Measurements from ENCODE around the gene EMILIN1. TPM values are rescaled to one million over a fixed set of nuclear protein-coding genes. Genes with fewer than 3 reads are reported as not detected.

EMILIN1 gene
- total RNA-seq, 4 donors from 2014 or later, result 6.8 to 18.2 (median 11.3) TPM

DNA sequence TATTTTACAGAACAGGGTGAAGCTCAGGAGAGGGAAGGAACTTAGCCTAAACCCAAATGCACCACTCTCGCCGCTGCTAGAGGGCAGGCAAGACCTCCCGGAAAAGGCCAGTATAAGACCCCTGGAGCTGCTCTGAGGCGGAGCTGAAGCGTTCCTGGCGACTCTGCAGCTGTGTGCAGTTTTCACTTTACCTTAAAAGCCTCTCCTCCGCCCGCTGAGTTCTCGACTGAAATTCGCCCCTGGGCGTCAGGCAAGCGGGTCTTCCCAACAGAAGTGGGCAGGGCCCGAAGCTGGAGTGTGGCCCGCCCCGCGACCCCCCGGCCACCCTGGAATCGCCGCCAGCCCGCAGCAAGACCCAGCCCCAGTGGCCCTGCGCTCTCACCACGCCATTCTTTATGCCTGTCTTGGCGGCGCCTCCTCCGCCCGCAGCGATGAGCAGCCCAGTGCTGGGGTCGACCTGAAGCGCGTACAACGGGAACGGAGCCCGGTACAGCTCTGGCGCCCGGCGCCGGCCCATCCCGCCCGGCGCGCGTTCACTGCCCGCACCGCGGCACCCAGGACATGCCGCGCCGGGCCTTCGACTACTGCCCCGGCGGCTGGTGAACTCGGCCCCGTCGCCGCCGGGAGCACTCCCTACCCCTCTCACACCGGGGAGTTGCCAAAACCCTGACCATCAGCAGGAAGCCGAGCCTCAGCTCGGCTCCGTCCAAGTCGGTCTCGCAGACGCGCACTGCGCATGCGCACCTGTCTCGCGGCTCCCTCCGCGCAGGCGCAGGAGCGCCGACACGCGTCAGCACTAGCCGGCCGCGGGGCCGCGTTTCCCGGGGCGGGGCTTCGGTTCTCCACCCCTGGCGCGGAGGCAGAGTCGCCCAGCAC, 55.7 kb downstream of the EMILIN1 start, which contains the start of gene PREB:
TSS of gene PREB (minus strand) at position 732 of the 876 bp plus-strand sequence. CDS start at position 517, 215 bp downstream.
- in situ Hi-C loops (cut with MboI; ENCODE audit: low sequenced_read_pairs in 4 of 4), result no loop called here
- H3K4me1 ChIP-seq, result peaks cover 15 to 16% of the 10 kb centered on the region in 2 donors
- peak within 1 kb of the TSS; percentile 84 to 99 (median 96) for H3K27ac ChIP-seq
- peak; percentile 89 to 91 for ATAC-seq
- peaks cover 0 to 25% of the 10 kb centered on the region in 2 donors for H3K36me3 ChIP-seq
- H3K4me3 ChIP-seq, result peak within 1 kb of the TSS; percentile 79 to 100 (median 88)
- peak; percentile 88 to 95 for DNase-seq
- intact Hi-C loops (cut with DNase I; ENCODE audit: low total_unique reads), result loop anchor here (1.0 kb wide), 1 partner anchor 78 kb away; the partner anchor contains the start of genes ATRAID and SLC5A6
- no peaks in the 10 kb centered on the region for H3K9me3 ChIP-seq
- no peaks in the 10 kb centered on the region for H3K27me3 ChIP-seq
- TF ChIP-seq CTCF (IDR thresholded peaks at IDR 0.05 in 4 of 5, conservative IDR thresholded peaks at IDR 0.05 in 1 of 5) (peak in 1 of 5 experiments; percentile 11), POLR2A (IDR thresholded peaks at IDR 0.05) (peak; percentile 87 to 98)

DNA sequence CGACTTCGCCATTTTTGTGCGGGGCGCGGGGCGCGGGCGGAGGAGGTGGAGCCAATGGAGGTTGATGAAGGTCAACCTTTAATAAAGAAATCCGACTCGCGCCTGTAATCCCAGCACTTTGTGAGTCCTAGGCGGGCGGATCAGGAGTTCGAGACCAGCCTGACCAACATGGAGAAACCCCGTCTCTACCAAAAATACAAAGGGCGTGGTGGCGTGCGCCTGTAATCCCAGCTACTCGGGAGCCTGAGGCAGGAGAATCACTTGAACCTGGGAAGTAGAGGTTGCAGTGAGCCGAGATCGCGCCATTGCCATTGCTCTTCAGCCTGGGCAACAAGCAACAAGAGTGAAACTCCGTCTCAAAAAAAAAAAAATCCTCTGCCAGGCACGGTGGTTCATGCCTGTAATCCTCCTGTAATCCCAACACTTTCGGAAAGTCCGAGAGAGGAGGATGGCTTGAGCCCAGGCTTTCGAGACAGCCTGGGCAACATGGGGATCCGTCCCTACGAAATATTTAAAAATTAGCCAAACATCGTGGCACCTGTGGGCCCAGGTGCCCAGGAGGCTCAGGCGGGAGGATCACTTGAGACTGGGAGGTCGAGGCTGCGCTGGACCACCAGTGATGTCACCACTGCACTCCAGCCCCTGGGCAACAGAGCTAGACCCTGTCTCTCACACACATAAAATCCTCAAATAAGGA, 56.5 kb downstream of the EMILIN1 start:
- H3K36me3 ChIP-seq, result peaks cover 0 to 25% of the 10 kb centered on the region in 2 donors
- intact Hi-C loops (cut with DNase I; ENCODE audit: low total_unique reads), result loop anchor here (1.0 kb wide), 1 partner anchor 77 kb away; the partner anchor contains the start of genes ATRAID and SLC5A6
- TF ChIP-seq POLR2A (IDR thresholded peaks at IDR 0.05) (peak in 1 of 2 donors; percentile 0), CTCF (IDR thresholded peaks at IDR 0.05 in 4 of 5, conservative IDR thresholded peaks at IDR 0.05 in 1 of 5) (no peak)
- no peak for DNase-seq
- no peak for ATAC-seq
- peak overlapping the region in 3 of 4 donors; percentile 79 to 100 (median 84) for H3K4me3 ChIP-seq
- peaks cover 15 to 16% of the 10 kb centered on the region in 2 donors for H3K4me1 ChIP-seq
- H3K27me3 ChIP-seq, result no peaks in the 10 kb centered on the region
- in situ Hi-C loops (cut with MboI; ENCODE audit: low sequenced_read_pairs in 4 of 4), result no loop called here
- H3K9me3 ChIP-seq, result no peaks in the 10 kb centered on the region
- H3K27ac ChIP-seq, result peak overlapping the region; percentile 84 to 99 (median 96)

- Histone ChIP-seq H3K9me3 (no peaks in the 10 kb centered on the region), H3K4me3 (no peak overlapping the region), H3K4me1 (peaks cover 15 to 16% of the 10 kb centered on the region in 2 donors), H3K36me3 (peaks cover 0 to 23% of the 10 kb centered on the region in 2 donors), H3K27me3 (no peaks in the 10 kb centered on the region), H3K27ac (peak overlapping the region; percentile 84 to 99 (median 96))
- DNase-seq (no peak), ATAC-seq (no peak)
- intact Hi-C loops (cut with DNase I; ENCODE audit: low total_unique reads), result no loop called here
- in situ Hi-C loops (cut with MboI; ENCODE audit: low sequenced_read_pairs in 4 of 4), result no loop called here
- TF ChIP-seq CTCF (IDR thresholded peaks at IDR 0.05 in 4 of 5, conservative IDR thresholded peaks at IDR 0.05 in 1 of 5) (no peak), POLR2A (IDR thresholded peaks at IDR 0.05) (no peak)
These were observed 57.1 kb downstream of the EMILIN1 start for GRCh38 chr2:27135478-27135955.

Other genes starting within 250 kb of the EMILIN1 start
- not detected for gene DPYSL5, start 230.5 kb upstream of the EMILIN1 start, total RNA-seq
- 10 to 100 TPM; 41.9 to 66.5 (median 53.9) TPM for gene MAPRE3, start 108.0 kb upstream of the EMILIN1 start, total RNA-seq
- gene TMEM214, start 45.6 kb upstream of the EMILIN1 start, total RNA-seq, result 10 to 100 TPM; 20.0 to 37.7 (median 24.9) TPM
- 1 to 10 TPM; 4.9 to 6.2 (median 5.7) TPM for gene AGBL5, start 26.9 kb upstream of the EMILIN1 start, total RNA-seq
- 100 to 1,000 TPM; 191 to 283 (median 251) TPM for gene OST4, start 7.0 kb upstream of the EMILIN1 start, total RNA-seq
- gene KHK, start 8.2 kb downstream of the EMILIN1 start, total RNA-seq, result 1 to 10 TPM in 2 of 4 donors, under 1 TPM in 1, not detected in 1; 0.91 to 5.4 (median 1.3) TPM
- gene CGREF1, start 40.5 kb downstream of the EMILIN1 start, total RNA-seq, result 1 to 10 TPM; 1.2 to 7.1 (median 4.3) TPM
- gene ABHD1, start 45.2 kb downstream of the EMILIN1 start, total RNA-seq, result 1 to 10 TPM in 3 of 4 donors, under 1 TPM in 1; 0.61 to 2.3 (median 1.2) TPM
- gene PREB, start 56.0 kb downstream of the EMILIN1 start, total RNA-seq, result 100 to 1,000 TPM; 117 to 197 (median 154) TPM
- not detected for gene PRR30, start 60.8 kb downstream of the EMILIN1 start, total RNA-seq
- gene TCF23, start 70.4 kb downstream of the EMILIN1 start, total RNA-seq, result under 1 TPM in 1 of 4 donors, not detected in 3; 0.20 TPM
- gene ATRAID, start 133.4 kb downstream of the EMILIN1 start, total RNA-seq, result 100 to 1,000 TPM; 131 to 203 (median 171) TPM
- gene SLC5A6, start 133.7 kb downstream of the EMILIN1 start, total RNA-seq, result 10 to 100 TPM; 19.0 to 46.5 (median 32.5) TPM
- 10 to 100 TPM in 1 of 4 donors, 1 to 10 TPM in 3; 2.7 to 10.2 (median 7.1) TPM for gene CAD, start 138.8 kb downstream of the EMILIN1 start, total RNA-seq
- gene SLC30A3, start 184.4 kb downstream of the EMILIN1 start, total RNA-seq, result under 1 TPM in 1 of 4 donors, not detected in 3; 0.20 TPM
- gene DNAJC5G, start 196.8 kb downstream of the EMILIN1 start, total RNA-seq, result not detected
- gene TRIM54, start 203.8 kb downstream of the EMILIN1 start, total RNA-seq, result 100 to 1,000 TPM; 219 to 554 (median 427) TPM
- not detected for gene UCN, start 229.8 kb downstream of the EMILIN1 start, total RNA-seq
- gene MPV17, start 244.5 kb downstream of the EMILIN1 start, total RNA-seq, result 10 to 100 TPM in 3 of 4 donors, 1 to 10 TPM in 1; 9.9 to 16.0 (median 11.5) TPM

All from gastrocnemius medialis (tissue), 4 donors.